ENCODE results near the gene GALNT9.
"Not testable (repeated sequence)": the region's sequence is repeated elsewhere in the genome, so short reads cannot be mapped to it uniquely, and the experiment has no call there.

Gene GALNT9

GRCh38 chr12:132264086-132265010, 65.0 kb downstream of the GALNT9 start:
- no peak for DNase-seq (ENCODE audit: low read depth)

- DNase-seq (ENCODE audit: low read depth), result no peak
Observed at GRCh38 chr12:132263451-132264049, 65.8 kb downstream of the GALNT9 start.

GRCh38 chr12:132263061-132263360, 66.4 kb downstream of the GALNT9 start:
- no peak for DNase-seq (ENCODE audit: low read depth)

GRCh38 chr12:132262256-132263060, 66.9 kb downstream of the GALNT9 start:
- DNase-seq (ENCODE audit: low read depth), result no peak

- no peak for DNase-seq (ENCODE audit: low read depth)
Observed at GRCh38 chr12:132261328-132262138, 67.9 kb downstream of the GALNT9 start.

GRCh38 chr12:132260721-132261120, 68.7 kb downstream of the GALNT9 start:
- DNase-seq (ENCODE audit: low read depth), result no peak

- no peak for DNase-seq (ENCODE audit: low read depth)
Observed at GRCh38 chr12:132259872-132260695, 69.3 kb downstream of the GALNT9 start.

GRCh38 chr12:132259364-132259871, 70.0 kb downstream of the GALNT9 start:
- DNase-seq (ENCODE audit: low read depth), result no peak

GRCh38 chr12:132258543-132258942, 70.8 kb downstream of the GALNT9 start:
- DNase-seq (ENCODE audit: low read depth), result no peak

- DNase-seq (ENCODE audit: low read depth), result no peak
Observed at GRCh38 chr12:132257955-132258490, 71.4 kb downstream of the GALNT9 start.

- no peak for DNase-seq (ENCODE audit: low read depth)
Observed at GRCh38 chr12:132257206-132257954, 72.0 kb downstream of the GALNT9 start.

- no peak for DNase-seq (ENCODE audit: low read depth)
Observed at GRCh38 chr12:132256646-132257045, 72.7 kb downstream of the GALNT9 start.

- DNase-seq (ENCODE audit: low read depth), result no peak
Observed at GRCh38 chr12:132255642-132256041, 73.7 kb downstream of the GALNT9 start.

- no peak for DNase-seq (ENCODE audit: low read depth)
Observed at GRCh38 chr12:132253698-132254480, 75.5 kb downstream of the GALNT9 start.

GRCh38 chr12:132252981-132253380, 76.4 kb downstream of the GALNT9 start:
- not testable (repeated sequence) for DNase-seq (ENCODE audit: low read depth)

- no peak for DNase-seq (ENCODE audit: low read depth)
Observed at GRCh38 chr12:132251741-132252490, 77.5 kb downstream of the GALNT9 start.

GRCh38 chr12:132251310-132251709, 78.1 kb downstream of the GALNT9 start:
- DNase-seq (ENCODE audit: low read depth), result no peak

- no peak for DNase-seq (ENCODE audit: low read depth)
Observed at GRCh38 chr12:132250707-132251106, 78.7 kb downstream of the GALNT9 start.
